HG02970 (cell line): ENCODE measurements around the gene EDC3.

Experiments used
- ATAC-seq: cut with Tn5 transposase; IDR thresholded peaks from one replicate; pipeline ENCODE4 v1.9.1; 2021; ENCODE audit warnings: mild to moderate bottlenecking, moderate library complexity, moderate number of reproducible peaks; ENCODE audit not compliant: unreplicated experiment, low FRiP score

The EDC3 gene

DNA sequence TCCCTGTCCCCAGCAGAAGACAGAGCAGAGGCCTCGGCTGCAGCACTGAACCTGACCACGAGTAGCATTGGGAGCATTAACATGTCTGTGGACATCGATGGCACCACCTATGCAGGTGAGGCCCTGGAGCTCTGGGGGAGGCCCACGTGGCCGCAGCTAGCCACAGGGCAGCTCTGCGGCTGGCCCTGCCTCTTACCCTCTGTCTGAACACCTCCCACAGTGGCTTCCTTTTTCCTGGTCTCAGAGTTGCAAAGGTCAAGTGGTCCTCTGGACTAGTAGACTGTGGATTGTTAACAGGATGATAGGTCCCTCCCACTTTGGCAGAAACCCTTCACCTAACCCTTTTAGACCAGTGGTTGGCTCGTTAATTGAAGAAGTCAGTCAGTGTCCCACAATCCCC, 102.7 kb downstream of the EDC3 start:
- ATAC-seq: no peak

DNA sequence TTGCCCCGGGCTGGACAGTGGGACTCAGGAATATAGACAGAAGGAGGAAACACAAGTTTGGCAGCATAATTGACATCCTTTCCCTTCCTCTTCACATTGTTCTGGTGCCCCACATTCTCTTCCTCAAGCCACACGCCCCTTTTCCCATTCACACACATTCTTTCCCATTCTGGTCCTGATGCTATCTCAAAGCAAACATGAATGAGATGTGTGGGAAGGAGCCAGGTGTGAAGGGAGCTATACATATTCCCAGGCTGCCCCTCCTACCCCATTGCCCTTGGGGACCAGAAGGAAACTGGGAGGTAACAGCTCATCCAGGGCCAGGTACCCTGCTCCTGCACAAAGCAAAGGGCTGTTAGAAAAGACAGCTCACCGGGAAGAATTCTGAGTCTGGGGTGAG, 103.6 kb downstream of the EDC3 start:
- ATAC-seq: no peak

DNA sequence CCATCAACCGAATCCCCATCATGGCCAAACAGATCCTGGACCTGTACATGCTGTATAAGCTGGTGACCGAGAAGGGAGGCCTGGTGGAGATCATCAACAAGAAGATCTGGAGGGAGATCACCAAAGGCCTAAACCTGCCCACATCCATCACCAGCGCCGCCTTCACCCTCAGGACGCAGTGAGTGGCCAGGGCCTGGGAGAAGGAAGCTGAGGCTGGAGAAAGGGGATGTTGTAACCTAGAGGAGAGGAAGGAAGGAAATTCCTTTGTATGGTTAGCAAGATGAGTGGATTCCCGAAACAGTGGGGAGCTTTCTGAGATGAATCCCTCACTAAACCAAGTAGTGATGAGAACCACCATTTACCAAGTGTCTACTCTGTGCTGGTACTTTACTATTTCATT, 106.0 kb downstream of the EDC3 start:
- ATAC-seq: no peak

DNA sequence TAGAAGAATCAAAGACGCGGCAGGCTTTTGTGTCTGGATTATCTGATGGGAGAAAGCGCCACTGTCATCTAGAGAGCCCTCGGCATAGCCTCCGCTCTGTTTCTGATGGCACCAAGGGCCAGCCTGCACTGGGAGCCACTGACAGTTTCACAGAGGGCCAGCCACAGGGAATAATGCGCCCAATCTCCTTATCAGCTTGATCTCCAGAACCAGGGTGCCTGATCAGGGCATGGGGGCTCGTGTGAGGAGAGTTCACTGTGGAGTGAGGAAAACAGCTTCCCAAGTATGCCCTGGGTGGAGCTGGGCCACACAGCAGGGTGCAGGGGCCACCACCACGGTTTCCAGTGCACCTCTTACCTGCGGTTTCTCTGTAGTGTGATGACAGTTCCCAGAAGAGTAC, 110.0 kb downstream of the EDC3 start:
- ATAC-seq: no peak

DNA sequence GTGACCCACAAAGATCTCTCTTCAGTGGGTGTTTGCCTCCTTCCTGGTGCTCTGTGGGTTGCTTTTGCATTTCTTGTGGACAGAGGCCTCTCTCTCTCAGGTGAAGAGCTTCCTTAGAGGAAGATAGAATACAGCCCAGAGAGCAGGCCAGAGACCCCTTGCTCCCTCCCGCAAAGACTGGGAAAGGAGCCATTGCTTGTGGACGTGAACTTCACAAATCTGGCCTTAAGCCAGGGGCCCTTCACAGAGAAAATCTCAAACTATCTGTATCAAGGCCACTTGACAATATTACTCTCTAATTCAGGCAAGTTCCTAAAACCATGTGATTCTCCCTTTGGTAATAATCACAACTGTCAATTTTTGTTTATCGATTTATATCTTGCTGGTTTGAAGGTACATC, 110.6 kb downstream of the EDC3 start:
- no peak for ATAC-seq

DNA sequence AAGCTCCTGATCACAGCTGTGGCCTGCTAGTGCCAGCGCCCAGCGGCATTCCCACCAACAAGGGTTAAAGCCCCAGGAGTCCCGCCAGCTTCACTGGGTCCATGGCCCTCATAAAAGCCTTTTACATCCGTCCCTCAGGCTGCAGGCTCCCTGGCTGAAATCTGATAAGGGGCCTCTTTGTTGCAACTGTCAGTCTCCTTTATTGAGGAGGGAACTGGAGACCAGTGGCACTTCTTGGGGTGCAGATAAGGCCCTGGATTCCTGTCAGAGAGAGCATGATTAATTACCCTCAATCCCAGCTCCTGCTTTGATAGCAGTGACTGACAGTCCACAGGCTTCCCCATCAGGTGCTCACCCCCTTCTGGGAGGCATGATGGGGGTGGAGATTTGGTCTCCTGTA, 111.0 kb downstream of the EDC3 start:
- ATAC-seq: no peak

DNA sequence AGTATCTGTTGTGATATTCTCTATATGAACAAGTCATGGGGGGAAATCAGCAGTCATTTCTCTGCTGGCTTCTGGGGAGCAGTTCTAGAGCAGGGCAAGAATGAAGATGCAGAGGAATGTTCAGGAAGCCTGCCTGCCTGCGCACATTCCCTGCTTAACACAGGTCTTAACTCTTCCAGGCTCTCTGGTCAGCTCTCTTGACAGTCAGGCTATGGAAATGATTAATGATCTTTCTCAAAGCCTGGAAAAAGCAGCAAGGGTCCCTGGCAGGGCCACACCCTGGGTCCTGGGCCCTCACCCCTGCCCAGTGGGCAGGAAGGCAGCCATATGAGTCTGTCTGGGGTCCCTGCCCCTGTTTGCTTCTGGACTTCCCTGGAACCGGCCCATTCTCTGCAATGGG, 111.6 kb downstream of the EDC3 start:
- no peak for ATAC-seq
